MM.1S (cell line): ENCODE results near the gene SVOP.
A peak's percentile ranks its signal among the peaks of the same experiment; 100 is the strongest.
"Not testable (repeated sequence)": the region's sequence is repeated elsewhere in the genome, so short reads cannot be mapped to it uniquely, and the experiment has no call there.

Source experiments
- DNase-seq: peaks from one replicate; pipeline ENCODE4 v3.0.0-alpha.2; 2015
- H2AFZ ChIP-seq: fragments of 300-600 bp; sonication (generic); 2 replicates; pipeline ENCODE4 v1.6.0; 2016; ENCODE audit warnings: antibody characterized with exemption, low read length
- H3F3A ChIP-seq: fragments of 300-600 bp; sonication (generic); 2 replicates; pipeline ENCODE4 v1.6.1; 2016; ENCODE audit warnings: mild to moderate bottlenecking, antibody characterized with exemption, low read length, moderate library complexity, mixed read lengths; ENCODE audit not compliant: insufficient read depth
- H3K27ac ChIP-seq: fragments of 300-600 bp; sonication (generic); 2 replicates; pipeline ENCODE4 v1.5.1; 2016; ENCODE audit warnings: mild to moderate bottlenecking, low read length
- H3K27me3 ChIP-seq: fragments of 300-600 bp; sonication (generic); replicated peaks from 2 replicates; pipeline ENCODE4 v1.6.0; 2016; ENCODE audit warnings: low read length; ENCODE audit not compliant: insufficient read depth
- H3K36me3 ChIP-seq: fragments of 300-600 bp; sonication (generic); replicated peaks from 2 replicates; pipeline ENCODE4 v1.6.1; 2016; ENCODE audit warnings: mild to moderate bottlenecking, low read length, mixed read lengths; ENCODE audit not compliant: insufficient read depth
- H3K4me1 ChIP-seq: fragments of 300-600 bp; sonication (generic); 2 replicates; pipeline ENCODE4 v1.6.1; 2016; ENCODE audit warnings: low read length, mixed read lengths
- H3K4me2 ChIP-seq: fragments of 300-600 bp; sonication (generic); 2 replicates; pipeline ENCODE4 v1.6.0; 2016; ENCODE audit warnings: low read depth, low read length
- H3K4me3 ChIP-seq: fragments of 300-600 bp; sonication (generic); 2 replicates; pipeline ENCODE4 v1.5.1; 2016; ENCODE audit warnings: low read length, mixed read lengths
- H3K79me2 ChIP-seq: fragments of 300-600 bp; sonication (generic); 2 replicates; pipeline ENCODE4 v1.6.1; 2016; ENCODE audit warnings: mixed run types, low read length, mixed read lengths
- H3K9ac ChIP-seq: fragments of 300-600 bp; sonication (generic); 2 replicates; pipeline ENCODE4 v1.6.1; 2016; ENCODE audit warnings: low read length, mixed read lengths
- H3K9me2 ChIP-seq: fragments of 300-600 bp; sonication (generic); replicated peaks from 2 replicates; pipeline ENCODE4 v1.6.1; 2016; ENCODE audit warnings: mild to moderate bottlenecking, low read length, mixed read lengths; ENCODE audit not compliant: insufficient read depth
- H3K9me3 ChIP-seq: fragments of 300-600 bp; sonication (generic); replicated peaks from 2 replicates; pipeline ENCODE4 v1.6.1; 2016; ENCODE audit warnings: mild to moderate bottlenecking, low read length, mixed read lengths; ENCODE audit not compliant: insufficient read depth
- H4K20me1 ChIP-seq: fragments of 300-600 bp; sonication (generic); 2 replicates; pipeline ENCODE4 v1.6.1; 2016; ENCODE audit warnings: mild to moderate bottlenecking, low read length, moderate library complexity, mixed read lengths; ENCODE audit not compliant: insufficient read depth
- CTCF ChIP-seq: fragments of 300-600 bp; sonication (generic); IDR thresholded peaks from 2 replicates; pipeline ENCODE4 v1.5.1; 2016; ENCODE audit warnings: antibody characterized with exemption, low read length, mixed read lengths
- EZH2 ChIP-seq: fragments of 300-600 bp; sonication (generic); optimal IDR thresholded peaks from 2 replicates; pipeline ENCODE3; 2017; ENCODE audit warnings: low read depth, mild to moderate bottlenecking, antibody characterized with exemption, low read length, mixed read lengths
- EZH2phosphoT487 ChIP-seq: fragments of 300-600 bp; sonication (generic); IDR thresholded peaks from 2 replicates; pipeline ENCODE4 v1.6.1; 2018; ENCODE audit warnings: antibody characterized with exemption, low read length

Gene SVOP

GRCh38 chr12:109057376-109057775, 36.5 kb upstream of the SVOP start:
- H4K20me1 ChIP-seq = no peaks in the 10 kb centered on the region
- H3K79me2 ChIP-seq = peaks cover 14% of the 10 kb centered on the region
- H3K9me3 ChIP-seq = no peaks in the 10 kb centered on the region
- TF ChIP-seq CTCF = no peak
- no peak for TF ChIP-seq EZH2
- TF ChIP-seq EZH2phosphoT487 = no peak
- H3K27me3 ChIP-seq = no peaks in the 10 kb centered on the region
- no peak overlapping the region for H3K9ac ChIP-seq
- no peaks in the 10 kb centered on the region for H3K9me2 ChIP-seq
- no peak overlapping the region for H3K4me3 ChIP-seq
- peaks cover 5% of the 10 kb centered on the region for H3K4me1 ChIP-seq
- DNase-seq = no peak
- H3K27ac ChIP-seq = no peak overlapping the region
- H3K4me2 ChIP-seq = no peak overlapping the region
- H3F3A ChIP-seq = peaks cover 21% of the 10 kb centered on the region
- no peak overlapping the region for H2AFZ ChIP-seq
- no peaks in the 10 kb centered on the region for H3K36me3 ChIP-seq

GRCh38 chr12:109056891-109057290, 36.0 kb upstream of the SVOP start:
- Histone ChIP-seq H3F3A (peaks cover 21% of the 10 kb centered on the region), H3K27me3 (no peaks in the 10 kb centered on the region), H3K9me3 (no peaks in the 10 kb centered on the region), H2AFZ (no peak overlapping the region), H3K27ac (no peak overlapping the region), H3K9me2 (no peaks in the 10 kb centered on the region), H3K4me1 (peaks cover 5% of the 10 kb centered on the region), H3K4me2 (no peak overlapping the region), H3K9ac (no peak overlapping the region), H4K20me1 (no peaks in the 10 kb centered on the region), H3K4me3 (no peak overlapping the region), H3K36me3 (no peaks in the 10 kb centered on the region), H3K79me2 (peaks cover 14% of the 10 kb centered on the region)
- no peak for TF ChIP-seq CTCF
- TF ChIP-seq EZH2phosphoT487 = no peak
- no peak for TF ChIP-seq EZH2
- DNase-seq = no peak

GRCh38 chr12:109054520-109054919, 33.7 kb upstream of the SVOP start:
- H3K9ac ChIP-seq = peak overlapping the region; percentile 76; the same call in 1 of the 2 replicates
- H3K27ac ChIP-seq = peak overlapping the region; percentile 73; the same call in 1 of the 2 replicates
- peak overlapping the region; percentile 7 for H2AFZ ChIP-seq
- H3K9me3 ChIP-seq = no peaks in the 10 kb centered on the region
- peaks cover 21% of the 10 kb centered on the region for H3F3A ChIP-seq
- no peaks in the 10 kb centered on the region for H3K27me3 ChIP-seq
- TF ChIP-seq EZH2phosphoT487 (no peak), CTCF (no peak), EZH2 (no peak)
- H3K9me2 ChIP-seq = no peaks in the 10 kb centered on the region
- H3K4me1 ChIP-seq = peaks cover 5% of the 10 kb centered on the region
- peaks cover 14% of the 10 kb centered on the region for H3K79me2 ChIP-seq
- peak overlapping the region; percentile 65 for H3K4me2 ChIP-seq
- H3K4me3 ChIP-seq = peak overlapping the region; percentile 78; the same call in 1 of the 2 replicates
- H3K36me3 ChIP-seq = no peaks in the 10 kb centered on the region
- DNase-seq = no peak
- H4K20me1 ChIP-seq = no peaks in the 10 kb centered on the region

- DNase-seq, H4K20me1 ChIP-seq, H3K36me3 ChIP-seq, H3K9me2 ChIP-seq, H3K9me3 ChIP-seq, H3K4me1 ChIP-seq, H3K27me3 ChIP-seq: not testable (repeated sequence)
- Histone ChIP-seq H3K4me2 (peak overlapping the region; percentile 65), H2AFZ (peak overlapping the region; percentile 84), H3K9ac (peak overlapping the region; percentile 76; the same call in 1 of the 2 replicates), H3K4me3 (peak overlapping the region; percentile 78), H3K27ac (peak overlapping the region; percentile 73), H3K79me2 (peaks cover 14% of the 10 kb centered on the region), H3F3A (peaks cover 21% of the 10 kb centered on the region)
Observed at GRCh38 chr12:109054124-109054513, 33.3 kb upstream of the SVOP start.
